ENCODE results near the gene SLC15A2. TPM values are rescaled to one million over a fixed set of nuclear protein-coding genes. Genes with fewer than 3 reads are reported as not detected.

Gene SLC15A2
- polyA plus RNA-seq, 3 donors, result 0.37 to 5.4 (median 0.62) TPM

GRCh38 chr3:121985846-121986245 lies 91.6 kb downstream of the SLC15A2 start:
- Histone ChIP-seq H3K4me2 (replicated peaks; ENCODE audit: extremely low read depth, low read length, poor library complexity, severe bottlenecking) (no peak overlapping the region), H3K4me1 (ENCODE audit: control insufficient read depth in 1 of 2, insufficient read depth in 2 of 2, low read length in 2 of 2) (peaks cover 11% of the 10 kb centered on the region in 2 donors), H2AFZ (ENCODE audit: insufficient read depth, low read depth, low read length, poor library complexity, severe bottlenecking) (no peak overlapping the region), H3K4me3 (replicated peaks in 1 of 3; ENCODE audit: low read depth in 2 of 3, low read length in 3 of 3) (no peak overlapping the region), H3K9ac (ENCODE audit: insufficient read depth, low read length, poor library complexity, severe bottlenecking) (no peak overlapping the region), H3K27ac (ENCODE audit: low read depth in 1 of 2, low read length in 2 of 2) (no peak overlapping the region), H3K9me3 (replicated peaks in 1 of 2; ENCODE audit: control insufficient read depth in 1 of 2, insufficient read depth in 1 of 2, low read length in 2 of 2) (peaks cover 3 to 8% of the 10 kb centered on the region in 2 donors), H3K27me3 (ENCODE audit: control insufficient read depth in 2 of 2, insufficient read depth in 2 of 2, low read length in 2 of 2) (no peaks in the 10 kb centered on the region), H3K36me3 (replicated peaks in 1 of 2; ENCODE audit: control insufficient read depth in 1 of 2, insufficient read depth in 2 of 2, low read length in 2 of 2) (no peaks in the 10 kb centered on the region), H4K20me1 (ENCODE audit: insufficient read depth, low read length) (no peaks in the 10 kb centered on the region), H3K79me2 (ENCODE audit: insufficient read depth, low read length) (no peaks in the 10 kb centered on the region)
- no peak for DNase-seq
- Mint-ChIP-seq H3K36me3 (peaks cover 6 to 8% of the 10 kb centered on the region in 2 donors), H3K27ac (no peak overlapping the region), H3K4me1 (peaks cover 22% of the 10 kb centered on the region), H3K9me3 (peaks cover 8 to 14% (median 9%) of the 10 kb centered on the region in 7 donors), H3K4me3 (no peak overlapping the region), H3K27me3 (ENCODE audit: low read depth in 3 of 3) (no peaks in the 10 kb centered on the region)
- intact Hi-C loops (cut with micrococcal nuclease), result no loop called here
- WGBS (ENCODE audit: insufficient coverage), result 83% methylated on average over 1 of the region's 2 CpGs
- TF ChIP-seq CTCF (IDR thresholded peaks at IDR 0.05), result no peak

GRCh38 chr3:121988146-121988545 lies 93.9 kb downstream of the SLC15A2 start:
- Mint-ChIP-seq H3K27ac (no peak overlapping the region), H3K36me3 (peaks cover 6 to 8% of the 10 kb centered on the region in 2 donors), H3K4me1 (peaks cover 41% of the 10 kb centered on the region), H3K4me3 (no peak overlapping the region), H3K9me3 (peaks cover 8 to 11% (median 8%) of the 10 kb centered on the region in 7 donors), H3K27me3 (ENCODE audit: low read depth in 3 of 3) (no peaks in the 10 kb centered on the region)
- Histone ChIP-seq H3K27ac (ENCODE audit: low read depth in 1 of 2, low read length in 2 of 2) (no peak overlapping the region), H3K9me3 (replicated peaks in 1 of 2; ENCODE audit: control insufficient read depth in 1 of 2, insufficient read depth in 1 of 2, low read length in 2 of 2) (peaks cover 0 to 8% of the 10 kb centered on the region in 2 donors), H2AFZ (ENCODE audit: insufficient read depth, low read depth, low read length, poor library complexity, severe bottlenecking) (no peak overlapping the region), H3K4me2 (replicated peaks; ENCODE audit: extremely low read depth, low read length, poor library complexity, severe bottlenecking) (no peak overlapping the region), H3K4me1 (ENCODE audit: control insufficient read depth in 1 of 2, insufficient read depth in 2 of 2, low read length in 2 of 2) (peaks cover 22 to 23% of the 10 kb centered on the region in 2 donors), H3K79me2 (ENCODE audit: insufficient read depth, low read length) (no peaks in the 10 kb centered on the region), H3K9ac (ENCODE audit: insufficient read depth, low read length, poor library complexity, severe bottlenecking) (no peak overlapping the region), H3K27me3 (ENCODE audit: control insufficient read depth in 2 of 2, insufficient read depth in 2 of 2, low read length in 2 of 2) (no peaks in the 10 kb centered on the region), H3K4me3 (replicated peaks in 1 of 3; ENCODE audit: low read depth in 2 of 3, low read length in 3 of 3) (no peak overlapping the region), H3K36me3 (replicated peaks in 1 of 2; ENCODE audit: control insufficient read depth in 1 of 2, insufficient read depth in 2 of 2, low read length in 2 of 2) (no peaks in the 10 kb centered on the region), H4K20me1 (ENCODE audit: insufficient read depth, low read length) (no peaks in the 10 kb centered on the region)
- no CpG with 5 or more reads among the region's 2 CpGs for WGBS (ENCODE audit: insufficient coverage)
- intact Hi-C loops (cut with micrococcal nuclease), result no loop called here
- no peak for DNase-seq
- no peak for TF ChIP-seq CTCF (IDR thresholded peaks at IDR 0.05)
